ENCODE measurements around the gene ZKSCAN1.

DNA sequence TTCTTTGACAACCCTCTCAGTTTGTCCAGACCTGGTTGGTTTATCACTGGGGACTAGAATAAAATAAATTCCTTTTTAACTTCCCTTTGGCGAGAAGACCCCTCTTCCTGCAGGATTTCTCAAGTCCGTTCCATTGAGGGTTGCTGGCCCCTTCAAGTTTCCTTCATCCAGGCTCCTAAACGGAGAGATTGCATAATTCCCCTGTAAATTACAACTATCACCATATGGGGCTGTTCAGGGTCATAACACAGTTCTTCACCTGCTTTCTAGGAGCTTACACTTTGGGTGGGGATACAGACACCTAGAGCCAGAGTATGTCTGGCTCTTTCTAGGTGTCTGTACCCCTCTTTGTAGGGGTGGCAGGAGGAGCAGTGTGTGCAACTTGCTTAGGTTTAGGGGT, 70.1 kb downstream of the ZKSCAN1 start:
- no peak for TF ChIP-seq POLR2A (IDR thresholded peaks at IDR 0.05)
- TF ChIP-seq, protein P1, sequence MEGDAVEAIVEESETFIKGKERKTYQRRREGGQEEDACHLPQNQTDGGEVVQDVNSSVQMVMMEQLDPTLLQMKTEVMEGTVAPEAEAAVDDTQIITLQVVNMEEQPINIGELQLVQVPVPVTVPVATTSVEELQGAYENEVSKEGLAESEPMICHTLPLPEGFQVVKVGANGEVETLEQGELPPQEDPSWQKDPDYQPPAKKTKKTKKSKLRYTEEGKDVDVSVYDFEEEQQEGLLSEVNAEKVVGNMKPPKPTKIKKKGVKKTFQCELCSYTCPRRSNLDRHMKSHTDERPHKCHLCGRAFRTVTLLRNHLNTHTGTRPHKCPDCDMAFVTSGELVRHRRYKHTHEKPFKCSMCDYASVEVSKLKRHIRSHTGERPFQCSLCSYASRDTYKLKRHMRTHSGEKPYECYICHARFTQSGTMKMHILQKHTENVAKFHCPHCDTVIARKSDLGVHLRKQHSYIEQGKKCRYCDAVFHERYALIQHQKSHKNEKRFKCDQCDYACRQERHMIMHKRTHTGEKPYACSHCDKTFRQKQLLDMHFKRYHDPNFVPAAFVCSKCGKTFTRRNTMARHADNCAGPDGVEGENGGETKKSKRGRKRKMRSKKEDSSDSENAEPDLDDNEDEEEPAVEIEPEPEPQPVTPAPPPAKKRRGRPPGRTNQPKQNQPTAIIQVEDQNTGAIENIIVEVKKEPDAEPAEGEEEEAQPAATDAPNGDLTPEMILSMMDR (IDR thresholded peaks at IDR 0.05), result no peak
